Uterus (tissue), 2 donors: ENCODE results near the gene CDKN2AIP.
A peak's percentile ranks its signal among the peaks of the same experiment; 100 is the strongest.

Source experiments
- CTCF ChIP-seq, 4 experiments: fragments of 200-600 bp in 2 of 4; fragments of 450-650 bp in 2 of 4; sonication (generic) in 2 of 4; IDR thresholded peaks; one replicate each; pipeline ENCODE4 v1.5.1; 2016 to 2019; ENCODE audit warnings: antibody characterized with exemption in 4 of 4, mild to moderate bottlenecking in 2 of 4, moderate library complexity in 1 of 4
- POLR2A ChIP-seq, 2 donors: fragments of 450-650 bp; IDR thresholded peaks; one replicate each; pipeline ENCODE4 v1.6.1; 2016; ENCODE audit warnings: antibody characterized with exemption in 2 of 2, mild to moderate bottlenecking in 1 of 2, moderate library complexity in 1 of 2

- TF ChIP-seq CTCF (IDR thresholded peaks at IDR 0.05), result peak; percentile 12 to 37 (median 32)
- TF ChIP-seq POLR2A (IDR thresholded peaks at IDR 0.05), result no peak
Measured at GRCh38 chr4:183398298-183399125, 45.9 kb upstream of the CDKN2AIP start.
